HG03025 (cell line): ENCODE data around the gene PHTF1.
"Not testable (repeated sequence)": the region's sequence is repeated elsewhere in the genome, so short reads cannot be mapped to it uniquely, and the experiment has no call there.

ENCODE experiments used
- ATAC-seq: cut with Tn5 transposase; IDR thresholded peaks from one replicate; pipeline ENCODE4 v1.9.1; 2021; ENCODE audit warnings: mild to moderate bottlenecking, moderate library complexity; ENCODE audit not compliant: unreplicated experiment, low FRiP score

Gene PHTF1

DNA sequence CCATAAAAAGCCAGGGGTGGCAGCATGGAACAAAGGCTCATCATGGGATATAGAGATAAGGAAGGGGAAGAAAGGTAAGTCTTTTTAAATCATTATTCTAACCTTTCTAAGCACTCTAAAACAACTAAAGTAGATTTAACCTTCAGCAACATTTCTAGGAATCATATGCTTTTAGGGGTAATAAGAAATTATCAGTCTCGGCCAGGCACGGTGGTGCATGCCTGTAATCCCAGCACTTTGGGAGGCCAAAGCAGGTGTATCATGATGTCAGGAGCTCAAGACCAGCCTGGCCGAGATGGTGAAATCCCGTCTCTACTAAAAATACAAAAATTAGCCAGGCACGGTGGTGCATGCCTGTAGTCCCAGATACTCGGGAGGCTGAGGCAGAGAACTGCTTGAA lies 20.3 kb upstream of the PHTF1 start:
- ATAC-seq = no peak

GRCh38 chr1:113777561-113777960 lies 18.3 kb upstream of the PHTF1 start:
- no peak for ATAC-seq

GRCh38 chr1:113770031-113770430 lies 10.7 kb upstream of the PHTF1 start:
- ATAC-seq = no peak

DNA sequence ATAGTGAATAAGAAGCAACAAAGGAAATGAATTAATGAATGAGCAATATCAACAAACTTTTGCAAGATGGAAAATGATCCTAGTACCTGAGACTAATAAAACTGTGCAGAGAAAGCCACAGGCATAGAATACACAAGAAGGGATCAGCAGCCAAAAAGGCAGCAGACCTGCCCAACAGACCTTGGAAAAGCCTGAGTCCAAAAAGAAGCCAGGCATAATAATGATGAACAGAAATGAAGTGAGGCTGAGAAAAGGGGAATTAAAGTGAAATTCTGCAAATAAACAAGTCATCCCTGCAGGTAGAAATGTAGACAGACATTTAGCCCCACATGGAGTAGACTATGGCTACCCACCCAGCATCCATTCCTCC lies 10.3 kb upstream of the PHTF1 start:
- ATAC-seq = no peak

DNA sequence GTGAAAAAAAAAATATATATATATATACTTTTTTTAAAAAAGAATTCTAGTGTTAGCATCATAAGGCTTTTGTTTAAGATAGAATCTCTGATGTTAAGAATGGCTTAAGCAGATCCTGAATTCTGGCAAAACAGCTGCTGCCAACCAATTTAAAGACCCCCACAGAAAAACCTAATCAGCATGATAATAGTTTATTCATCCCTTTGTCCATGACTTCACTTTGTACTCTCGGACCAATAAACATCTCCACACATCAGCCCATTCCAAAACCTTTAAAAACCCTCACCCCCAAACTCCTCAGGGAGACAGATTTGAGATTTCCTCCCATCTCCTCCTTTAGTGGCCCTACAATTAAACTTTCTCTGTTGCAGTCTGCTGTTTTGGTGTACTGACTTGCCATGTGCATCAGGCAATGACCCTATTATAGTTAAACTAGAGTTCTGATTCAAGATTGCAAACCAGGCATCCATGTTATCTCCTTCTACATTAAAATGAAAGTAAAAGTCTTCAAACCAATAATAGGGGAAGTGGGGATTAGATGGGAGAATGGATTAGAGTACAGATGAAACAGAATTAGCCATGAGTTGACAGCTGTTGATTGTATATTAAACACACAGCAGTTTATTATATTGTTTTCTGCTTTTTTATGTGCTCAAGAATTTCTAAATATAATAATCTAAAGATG lies 9.8 kb upstream of the PHTF1 start:
- ATAC-seq = no peak

GRCh38 chr1:113765306-113766230 lies 6.3 kb upstream of the PHTF1 start:
- no peak for ATAC-seq

GRCh38 chr1:113763661-113764060 lies 4.4 kb upstream of the PHTF1 start:
- ATAC-seq = no peak

DNA sequence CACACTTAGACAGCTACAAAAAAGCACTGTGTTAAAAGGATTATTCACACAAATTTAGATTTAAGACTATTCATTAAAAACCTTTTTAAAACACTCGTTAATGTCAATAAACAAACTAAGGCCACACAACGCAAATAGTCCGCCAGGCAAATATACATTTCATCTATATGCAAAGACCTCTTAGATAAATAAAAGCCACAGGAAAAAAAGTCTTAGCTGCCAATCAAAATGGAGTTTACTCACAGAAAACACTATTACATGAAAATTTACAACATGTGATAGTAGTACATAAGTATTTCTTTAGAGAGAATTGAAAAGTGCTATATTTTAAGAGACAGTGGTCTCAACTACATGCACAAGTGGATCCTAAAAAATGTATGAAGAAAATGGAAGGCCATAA lies 2.7 kb upstream of the PHTF1 start:
- ATAC-seq = no peak

DNA sequence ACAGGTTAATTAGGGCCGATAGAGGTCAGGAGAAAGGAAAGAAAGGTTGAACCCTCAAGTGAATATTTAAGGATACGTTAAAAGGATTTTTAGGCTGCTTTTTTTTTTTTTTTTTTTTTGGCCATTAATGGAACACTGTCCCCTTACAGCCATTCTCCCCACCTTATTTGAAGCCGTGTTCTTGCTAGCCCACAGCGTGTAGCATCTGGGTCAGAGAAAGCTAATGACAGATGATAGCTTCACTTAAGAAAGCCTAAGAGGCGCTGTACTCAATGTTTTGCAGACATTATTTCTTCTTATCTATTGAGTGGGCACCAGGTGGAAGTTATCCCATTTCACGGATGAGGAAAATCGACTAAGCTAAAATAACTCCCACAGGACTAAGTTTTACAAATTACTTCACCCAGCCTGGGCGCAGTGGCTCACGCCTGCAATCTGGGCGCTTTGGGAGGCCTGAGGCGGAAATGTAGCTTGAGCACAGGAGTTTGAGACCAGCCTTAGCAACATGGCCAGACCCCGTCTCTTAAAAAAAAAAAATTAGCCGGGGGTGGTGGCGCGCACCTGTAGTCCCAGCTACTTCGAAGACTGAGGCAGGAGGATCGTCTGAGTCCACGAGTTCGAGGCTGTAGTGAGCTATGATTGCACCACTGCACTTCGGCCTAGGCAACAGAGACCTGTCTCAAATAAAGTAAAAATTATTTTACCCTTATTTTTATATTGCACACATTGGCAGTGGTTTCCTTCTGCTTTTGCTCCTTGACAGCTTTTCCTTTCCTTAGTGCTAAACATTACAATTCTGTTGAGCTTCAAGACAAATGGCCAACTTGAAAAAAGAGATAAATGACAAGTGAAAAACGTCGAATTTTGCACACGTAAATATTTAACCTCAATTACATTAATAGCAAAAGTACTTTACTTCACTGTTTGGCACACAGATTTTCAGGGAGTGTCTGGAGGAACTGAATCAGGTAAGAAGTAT lies 1.1 kb upstream of the PHTF1 start:
- ATAC-seq = no peak

- peak; percentile 60 for ATAC-seq
These were observed 504 bp downstream of the PHTF1 start for GRCh38 chr1:113758631-113759332.

GRCh38 chr1:113756461-113756860 lies 2.8 kb downstream of the PHTF1 start:
- no peak for ATAC-seq

- not testable (repeated sequence) for ATAC-seq
These were observed 6.0 kb downstream of the PHTF1 start for GRCh38 chr1:113753333-113753732.

DNA sequence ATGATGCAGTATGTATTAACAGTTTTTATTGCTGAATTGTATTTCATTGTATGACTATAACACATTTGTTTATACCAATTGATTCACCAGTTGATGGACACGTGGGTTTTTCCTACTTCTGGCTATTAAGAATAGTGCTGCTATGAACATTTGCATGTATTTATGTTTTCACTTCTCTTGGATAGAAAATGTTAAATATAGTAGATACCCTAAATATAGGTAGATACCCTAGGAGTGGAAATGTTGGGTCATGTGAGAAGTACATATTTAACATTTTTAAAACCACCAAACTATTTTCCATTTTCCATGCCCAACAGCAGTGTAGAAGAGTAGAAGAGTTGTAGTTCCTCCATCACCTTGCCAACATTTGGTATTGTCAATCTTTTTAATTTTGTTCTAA lies 7.8 kb downstream of the PHTF1 start:
- no peak for ATAC-seq

GRCh38 chr1:113751114-113751513 lies 8.2 kb downstream of the PHTF1 start:
- no peak for ATAC-seq

DNA sequence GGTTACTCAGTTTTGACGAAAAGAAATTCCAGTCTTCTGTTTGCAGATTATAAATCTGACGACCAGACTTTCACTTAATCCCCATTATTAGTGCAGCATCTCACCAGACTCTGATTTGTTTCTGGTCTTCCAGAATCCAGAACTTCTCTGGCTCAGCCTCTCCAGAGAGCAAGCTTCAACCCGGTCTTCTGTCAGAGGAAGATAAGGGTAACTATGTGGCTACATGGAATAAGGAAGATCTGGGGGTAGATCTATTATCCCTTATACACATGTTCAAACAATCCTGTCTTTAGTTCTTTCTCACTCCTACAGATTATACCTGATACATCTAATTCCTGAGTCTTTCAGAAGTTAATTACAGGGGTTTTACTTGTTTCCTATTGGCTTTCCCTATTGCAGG lies 9.9 kb downstream of the PHTF1 start:
- ATAC-seq = no peak

DNA sequence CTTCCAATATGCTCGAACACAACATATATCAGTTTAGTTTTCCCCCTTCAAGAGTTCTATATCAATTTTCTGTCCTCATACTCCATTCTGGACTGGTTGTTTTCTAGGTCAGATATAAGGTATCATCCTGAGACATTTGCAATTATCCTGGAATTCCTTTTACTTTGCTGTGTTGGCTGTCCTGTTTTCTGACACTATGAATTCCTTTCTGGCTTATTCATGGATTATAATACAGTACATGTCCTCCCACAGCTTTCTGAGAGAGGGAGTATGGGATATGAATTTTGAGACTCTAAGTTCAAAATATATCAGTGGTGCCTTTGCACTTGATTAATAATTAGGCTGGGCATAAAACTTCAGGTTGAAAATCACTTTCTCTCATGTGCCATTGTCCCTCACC lies 11.9 kb downstream of the PHTF1 start:
- ATAC-seq = no peak

- no peak for ATAC-seq
These were observed 13.9 kb downstream of the PHTF1 start for GRCh38 chr1:113745425-113745824.

DNA sequence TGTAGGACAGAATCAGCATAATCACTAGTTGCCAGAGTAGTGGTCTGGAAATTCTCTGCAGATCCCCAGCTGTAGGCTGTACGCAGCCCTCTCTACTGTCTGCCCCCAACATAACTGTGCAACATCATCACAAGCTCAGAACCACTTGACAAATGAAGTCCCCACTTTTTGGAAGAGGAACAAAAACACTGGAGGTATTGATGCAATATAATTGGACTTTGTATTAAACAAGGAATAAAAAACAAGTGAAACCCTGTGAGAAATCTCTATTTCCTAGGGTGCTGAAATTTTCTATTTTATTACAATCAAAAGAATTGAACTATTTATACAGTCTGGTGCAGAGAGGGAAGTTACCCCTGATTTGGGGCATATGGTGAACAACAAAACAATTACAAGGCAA lies 15.2 kb downstream of the PHTF1 start:
- no peak for ATAC-seq

- no peak for ATAC-seq
These were observed 16.8 kb downstream of the PHTF1 start for GRCh38 chr1:113742515-113742914.

- no peak for ATAC-seq
These were observed 24.8 kb downstream of the PHTF1 start for GRCh38 chr1:113734357-113735055.
